Measurements from ENCODE around the gene FBXO42. TPM values are rescaled to one million over a fixed set of nuclear protein-coding genes. Genes with fewer than 3 reads are reported as not detected.

Gene FBXO42
- total RNA-seq, 1 donor from 2014 or later, result 18.8 TPM

GRCh38 chr1:16266411-16267118, 85.7 kb downstream of the FBXO42 start:
- H3K27me3 Mint-ChIP-seq (ENCODE audit: insufficient read depth, low read depth), result no peaks in the 10 kb centered on the region
- no peak overlapping the region for H3K4me3 Mint-ChIP-seq
- no peaks in the 10 kb centered on the region for H3K9me3 Mint-ChIP-seq
- H3F3A ChIP-seq (ENCODE audit: low read depth), result peaks cover 3% of the 10 kb centered on the region
- H4K20me1 ChIP-seq (ENCODE audit: low read depth), result peaks cover 27% of the 10 kb centered on the region
- no peak overlapping the region for H3K27ac Mint-ChIP-seq
- H3K79me2 ChIP-seq (ENCODE audit: low read depth), result peaks cover 37% of the 10 kb centered on the region
- no peak overlapping the region for H3K9ac ChIP-seq
- no peak overlapping the region for H3K27ac ChIP-seq
- no peak overlapping the region for H3K4me3 ChIP-seq
- no peaks in the 10 kb centered on the region for H3K9me3 ChIP-seq (ENCODE audit: low read depth)
- no peaks in the 10 kb centered on the region for H3K27me3 ChIP-seq
- TF ChIP-seq EZH2phosphoT487 (IDR thresholded peaks at IDR 0.05) (no peak), EZH2 (IDR thresholded peaks at IDR 0.05) (no peak)
- TF ChIP-seq, protein P1, sequence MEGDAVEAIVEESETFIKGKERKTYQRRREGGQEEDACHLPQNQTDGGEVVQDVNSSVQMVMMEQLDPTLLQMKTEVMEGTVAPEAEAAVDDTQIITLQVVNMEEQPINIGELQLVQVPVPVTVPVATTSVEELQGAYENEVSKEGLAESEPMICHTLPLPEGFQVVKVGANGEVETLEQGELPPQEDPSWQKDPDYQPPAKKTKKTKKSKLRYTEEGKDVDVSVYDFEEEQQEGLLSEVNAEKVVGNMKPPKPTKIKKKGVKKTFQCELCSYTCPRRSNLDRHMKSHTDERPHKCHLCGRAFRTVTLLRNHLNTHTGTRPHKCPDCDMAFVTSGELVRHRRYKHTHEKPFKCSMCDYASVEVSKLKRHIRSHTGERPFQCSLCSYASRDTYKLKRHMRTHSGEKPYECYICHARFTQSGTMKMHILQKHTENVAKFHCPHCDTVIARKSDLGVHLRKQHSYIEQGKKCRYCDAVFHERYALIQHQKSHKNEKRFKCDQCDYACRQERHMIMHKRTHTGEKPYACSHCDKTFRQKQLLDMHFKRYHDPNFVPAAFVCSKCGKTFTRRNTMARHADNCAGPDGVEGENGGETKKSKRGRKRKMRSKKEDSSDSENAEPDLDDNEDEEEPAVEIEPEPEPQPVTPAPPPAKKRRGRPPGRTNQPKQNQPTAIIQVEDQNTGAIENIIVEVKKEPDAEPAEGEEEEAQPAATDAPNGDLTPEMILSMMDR (IDR thresholded peaks at IDR 0.05), result no peak
- H3K4me2 ChIP-seq, result no peak overlapping the region
- H3K36me3 Mint-ChIP-seq, result peaks cover 10% of the 10 kb centered on the region
- H3K36me3 ChIP-seq, result no peaks in the 10 kb centered on the region
- no peaks in the 10 kb centered on the region for H3K4me1 ChIP-seq
- DNase-seq (ENCODE audit: low spot score), result no peak
- peaks cover 20% of the 10 kb centered on the region for H3K4me1 Mint-ChIP-seq
- no peak overlapping the region for H2AFZ ChIP-seq (replicated peaks)

DNA sequence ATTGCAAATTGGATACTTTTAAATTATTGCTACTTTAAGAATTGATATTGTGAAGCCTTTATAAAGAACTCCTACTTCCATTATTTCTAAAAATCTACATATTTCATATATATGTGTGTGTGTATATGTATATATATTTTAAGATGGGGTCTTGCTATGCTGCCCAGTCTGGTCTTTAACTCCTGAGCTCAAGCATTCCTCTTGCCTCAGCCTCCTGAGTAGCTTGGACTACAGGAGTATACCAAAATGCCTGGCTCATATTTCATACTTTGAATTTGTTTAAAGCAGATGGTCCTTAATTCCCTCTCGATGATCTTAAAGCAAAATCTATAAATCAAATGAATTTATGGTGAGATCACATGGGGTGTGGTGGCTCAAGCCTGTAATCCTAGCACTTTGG, 90.2 kb downstream of the FBXO42 start:
- Mint-ChIP-seq H3K4me1 (peaks cover 11% of the 10 kb centered on the region), H3K36me3 (peaks cover 4% of the 10 kb centered on the region), H3K9me3 (no peaks in the 10 kb centered on the region), H3K27ac (no peak overlapping the region), H3K27me3 (ENCODE audit: insufficient read depth, low read depth) (no peaks in the 10 kb centered on the region), H3K4me3 (no peak overlapping the region)
- H2AFZ ChIP-seq (replicated peaks), result no peak overlapping the region
- H3K9ac ChIP-seq, result no peak overlapping the region
- peaks cover 44% of the 10 kb centered on the region for H3K79me2 ChIP-seq (ENCODE audit: low read depth)
- H3K9me3 ChIP-seq (ENCODE audit: low read depth), result no peaks in the 10 kb centered on the region
- peaks cover 2% of the 10 kb centered on the region for H3K4me1 ChIP-seq
- no peak overlapping the region for H3K4me2 ChIP-seq
- no peaks in the 10 kb centered on the region for H3K36me3 ChIP-seq
- TF ChIP-seq EZH2phosphoT487 (IDR thresholded peaks at IDR 0.05) (no peak), EZH2 (IDR thresholded peaks at IDR 0.05) (no peak)
- TF ChIP-seq, protein P1 (IDR thresholded peaks at IDR 0.05), result no peak
- no peaks in the 10 kb centered on the region for H3K27me3 ChIP-seq
- H3F3A ChIP-seq (ENCODE audit: low read depth), result no peaks in the 10 kb centered on the region
- no peak for DNase-seq (ENCODE audit: low spot score)
- no peak overlapping the region for H3K27ac ChIP-seq
- no peak overlapping the region for H3K4me3 ChIP-seq
- H4K20me1 ChIP-seq (ENCODE audit: low read depth), result peaks cover 20% of the 10 kb centered on the region

GRCh38 chr1:16260814-16261213, 91.5 kb downstream of the FBXO42 start:
- Mint-ChIP-seq H3K36me3 (peaks cover 9% of the 10 kb centered on the region), H3K4me1 (peaks cover 3% of the 10 kb centered on the region), H3K27ac (no peak overlapping the region), H3K4me3 (no peak overlapping the region), H3K9me3 (no peaks in the 10 kb centered on the region), H3K27me3 (ENCODE audit: insufficient read depth, low read depth) (no peaks in the 10 kb centered on the region)
- no peak for DNase-seq (ENCODE audit: low spot score)
- H3K27ac ChIP-seq, result peak overlapping the region; percentile 32
- H3K36me3 ChIP-seq, result no peaks in the 10 kb centered on the region
- peaks cover 2% of the 10 kb centered on the region for H3K4me1 ChIP-seq
- H3K4me2 ChIP-seq, result no peak overlapping the region
- H3F3A ChIP-seq (ENCODE audit: low read depth), result no peaks in the 10 kb centered on the region
- TF ChIP-seq, protein P1 (IDR thresholded peaks at IDR 0.05), result no peak
- TF ChIP-seq EZH2phosphoT487 (IDR thresholded peaks at IDR 0.05) (no peak), EZH2 (IDR thresholded peaks at IDR 0.05) (no peak)
- H3K9ac ChIP-seq, result no peak overlapping the region
- peaks cover 37% of the 10 kb centered on the region for H3K79me2 ChIP-seq (ENCODE audit: low read depth)
- no peak overlapping the region for H3K4me3 ChIP-seq
- no peak overlapping the region for H2AFZ ChIP-seq (replicated peaks)
- no peaks in the 10 kb centered on the region for H3K9me3 ChIP-seq (ENCODE audit: low read depth)
- peaks cover 25% of the 10 kb centered on the region for H4K20me1 ChIP-seq (ENCODE audit: low read depth)
- no peaks in the 10 kb centered on the region for H3K27me3 ChIP-seq
